Activated CD4-positive, alpha-beta T cell treated with anti-CD3 and anti-CD28 coated beads, Interleukin-2, Interleukin-4, amounts not matched to agents 100 ng/mL and 50 ng/mL, durations not matched to agents 16 hours and 8 hours (primary cell): ENCODE results near the gene CHI3L1.

Experiments used
- DNase-seq: peaks from one replicate; pipeline ENCODE4 v3.0.0-alpha.2; 2020; ENCODE audit warnings: low spot score

Gene CHI3L1

DNA sequence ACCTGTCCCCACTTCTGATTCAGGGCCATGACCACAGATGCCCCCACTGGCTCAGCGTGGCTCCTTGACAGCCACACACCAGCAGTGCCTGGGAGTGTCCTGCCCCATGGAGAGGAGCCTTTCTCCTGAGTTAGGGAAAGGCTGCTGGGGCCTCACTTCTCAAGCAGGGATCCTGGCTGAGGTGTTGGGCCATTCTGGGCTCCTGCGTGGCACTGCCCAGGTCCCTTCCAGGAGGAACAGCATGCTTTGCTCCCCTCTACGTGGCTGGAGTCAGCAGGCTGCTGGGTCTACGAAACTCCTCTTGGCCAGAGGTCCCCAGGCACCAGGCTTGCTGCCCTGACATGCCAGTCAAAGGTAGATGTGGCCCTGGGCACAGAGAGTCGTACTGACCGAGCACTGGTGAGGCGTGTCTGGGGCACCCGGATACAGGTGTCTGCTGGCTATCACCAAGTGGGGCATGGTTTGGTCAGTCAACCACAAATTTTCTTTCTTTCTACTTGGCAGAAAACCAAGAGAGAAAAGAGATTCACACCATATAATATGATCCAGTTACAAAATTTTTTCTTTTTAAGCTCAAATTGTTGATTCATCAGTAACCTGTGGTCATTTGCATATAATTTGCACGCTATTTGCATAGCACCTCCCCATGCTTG is 54.8 kb downstream of the CHI3L1 start:
- DNase-seq: no peak

DNA sequence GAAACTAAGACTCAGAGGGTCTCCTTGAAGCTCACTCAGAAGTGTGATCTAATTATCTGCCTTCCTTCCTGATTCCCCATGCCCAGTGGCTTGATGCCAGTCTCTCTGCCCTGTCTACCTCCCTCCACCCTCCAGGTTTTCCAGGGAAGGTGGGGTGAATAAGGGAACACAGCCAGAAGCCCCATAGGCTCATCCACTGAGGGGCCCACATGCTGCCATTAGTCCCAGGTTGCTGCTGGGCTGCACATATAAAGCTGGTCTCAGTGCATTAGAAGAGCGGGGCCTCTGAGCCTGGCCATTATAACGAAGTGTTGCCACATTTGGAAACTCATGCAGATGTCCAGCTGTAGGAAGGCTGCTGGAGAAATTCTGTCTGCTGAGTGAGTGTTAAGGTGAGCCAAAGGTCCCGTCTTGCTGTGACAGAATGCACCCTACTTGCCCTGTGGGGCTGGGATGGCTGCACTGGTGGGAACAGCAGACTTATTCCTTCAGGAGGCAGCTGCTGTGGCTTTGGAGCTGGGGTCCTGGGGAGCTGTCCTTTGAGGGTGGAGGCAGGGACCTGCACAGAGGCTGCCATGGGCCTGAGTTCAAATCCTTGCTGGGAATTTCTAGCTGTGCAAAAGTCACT is 56.0 kb downstream of the CHI3L1 start:
- no peak for DNase-seq

DNA sequence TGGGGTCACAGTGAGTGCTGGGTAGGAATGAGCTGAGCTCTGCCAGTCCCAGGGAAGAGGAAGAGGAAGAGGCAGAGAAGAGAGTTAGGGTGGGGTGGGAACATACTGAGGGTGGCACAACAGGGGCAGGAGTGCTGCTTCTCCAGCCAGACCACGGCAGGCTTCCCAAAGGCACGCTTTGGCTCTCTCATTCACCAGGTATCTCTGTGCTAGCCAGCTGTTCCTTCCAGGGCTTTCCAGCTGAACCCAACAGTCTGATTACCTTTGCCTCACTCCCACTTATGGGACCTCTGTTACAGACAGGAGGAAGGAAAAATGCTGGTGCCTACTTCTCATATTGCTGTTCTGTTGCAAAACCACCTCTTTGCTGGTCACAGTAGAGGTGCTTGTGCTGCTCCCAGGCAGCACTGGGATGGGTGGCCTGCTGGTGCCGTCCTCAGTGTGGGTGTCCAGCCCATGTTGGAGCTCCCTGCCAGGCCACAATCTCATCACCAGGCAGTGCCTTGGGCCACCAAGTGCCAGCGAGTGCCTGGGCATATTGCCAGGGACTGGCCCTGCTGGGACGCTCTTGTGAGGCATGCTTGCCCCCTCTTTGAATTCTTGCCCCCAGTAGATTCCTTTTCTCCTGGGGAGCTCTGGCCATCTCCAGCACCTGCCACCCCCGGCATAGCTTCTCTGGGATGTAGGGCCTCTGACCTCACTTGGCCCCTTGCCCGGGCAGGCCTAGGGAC is 56.8 kb downstream of the CHI3L1 start:
- DNase-seq: no peak
